OCI-LY7 (cell line): ENCODE results near the gene PLCB1.

Experiments used
- EZH2phosphoT487 ChIP-seq: fragments of 200-600 bp; sonication (generic); IDR thresholded peaks from 2 replicates; pipeline ENCODE4 v1.6.1; 2018; ENCODE audit warnings: low read depth, borderline replicate concordance, mild to moderate bottlenecking, mixed run types, antibody characterized with exemption, low read length, moderate library complexity, mixed read lengths
- TF ChIP-seq, protein P1 (sequence below): fragments of 200-600 bp; sonication (generic); conservative IDR thresholded peaks from 2 replicates; pipeline ENCODE4 v1.5.1; 2014; ENCODE audit warnings: mild to moderate bottlenecking, antibody characterized with exemption, low read length, moderate library complexity, mixed read lengths

DNA sequence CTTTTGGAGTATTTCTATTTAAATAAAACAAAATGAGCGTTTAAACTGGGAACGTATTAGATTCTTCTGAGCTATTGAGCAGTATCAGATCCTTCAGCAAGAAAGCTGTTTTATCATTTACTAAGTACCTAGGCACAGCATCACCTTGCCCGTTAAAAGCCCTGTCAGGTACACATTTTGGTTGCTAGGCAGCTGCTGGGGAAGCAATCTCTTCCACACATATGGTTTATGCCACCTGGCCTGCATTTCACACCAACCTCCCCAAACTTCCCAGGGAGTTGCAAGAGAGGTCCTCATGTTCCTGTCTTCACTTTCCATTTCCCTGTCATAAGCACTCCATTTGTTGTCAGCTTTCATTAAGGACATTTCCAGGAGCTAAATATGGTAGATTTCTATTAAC, 400.1 kb downstream of the PLCB1 start:
- TF ChIP-seq, protein P1, sequence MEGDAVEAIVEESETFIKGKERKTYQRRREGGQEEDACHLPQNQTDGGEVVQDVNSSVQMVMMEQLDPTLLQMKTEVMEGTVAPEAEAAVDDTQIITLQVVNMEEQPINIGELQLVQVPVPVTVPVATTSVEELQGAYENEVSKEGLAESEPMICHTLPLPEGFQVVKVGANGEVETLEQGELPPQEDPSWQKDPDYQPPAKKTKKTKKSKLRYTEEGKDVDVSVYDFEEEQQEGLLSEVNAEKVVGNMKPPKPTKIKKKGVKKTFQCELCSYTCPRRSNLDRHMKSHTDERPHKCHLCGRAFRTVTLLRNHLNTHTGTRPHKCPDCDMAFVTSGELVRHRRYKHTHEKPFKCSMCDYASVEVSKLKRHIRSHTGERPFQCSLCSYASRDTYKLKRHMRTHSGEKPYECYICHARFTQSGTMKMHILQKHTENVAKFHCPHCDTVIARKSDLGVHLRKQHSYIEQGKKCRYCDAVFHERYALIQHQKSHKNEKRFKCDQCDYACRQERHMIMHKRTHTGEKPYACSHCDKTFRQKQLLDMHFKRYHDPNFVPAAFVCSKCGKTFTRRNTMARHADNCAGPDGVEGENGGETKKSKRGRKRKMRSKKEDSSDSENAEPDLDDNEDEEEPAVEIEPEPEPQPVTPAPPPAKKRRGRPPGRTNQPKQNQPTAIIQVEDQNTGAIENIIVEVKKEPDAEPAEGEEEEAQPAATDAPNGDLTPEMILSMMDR = no peak
- no peak for TF ChIP-seq EZH2phosphoT487
